HFF-Myc (cell line): ENCODE measurements around the gene ERP44.

ENCODE experiments used
- DNase-seq: peaks from one replicate; pipeline ENCODE4 v3.0.0-alpha.2; 2011; ENCODE audit warnings: low read depth; ENCODE audit errors: extremely low read depth
- H3K4me3 ChIP-seq: replicated peaks from 2 replicates; pipeline ENCODE4 v1.5.1; 2011; ENCODE audit warnings: low read depth, mild to moderate bottlenecking, control low read depth, low read length
- CTCF ChIP-seq: IDR thresholded peaks from 2 replicates; pipeline ENCODE4 v1.5.1; 2012; ENCODE audit warnings: mild to moderate bottlenecking, low read depth, low read length, control low read depth; ENCODE audit errors: missing control alignments

Gene ERP44

GRCh38 chr9:100112677-100113336 lies 14.0 kb upstream of the ERP44 start:
- no peak overlapping the region for H3K4me3 ChIP-seq
- no peak for DNase-seq
- TF ChIP-seq CTCF, result no peak

- no peak for TF ChIP-seq CTCF
- DNase-seq, result peak; percentile 79
- H3K4me3 ChIP-seq, result no peak overlapping the region
Observed at GRCh38 chr9:100111235-100111634, 12.4 kb upstream of the ERP44 start.

DNA sequence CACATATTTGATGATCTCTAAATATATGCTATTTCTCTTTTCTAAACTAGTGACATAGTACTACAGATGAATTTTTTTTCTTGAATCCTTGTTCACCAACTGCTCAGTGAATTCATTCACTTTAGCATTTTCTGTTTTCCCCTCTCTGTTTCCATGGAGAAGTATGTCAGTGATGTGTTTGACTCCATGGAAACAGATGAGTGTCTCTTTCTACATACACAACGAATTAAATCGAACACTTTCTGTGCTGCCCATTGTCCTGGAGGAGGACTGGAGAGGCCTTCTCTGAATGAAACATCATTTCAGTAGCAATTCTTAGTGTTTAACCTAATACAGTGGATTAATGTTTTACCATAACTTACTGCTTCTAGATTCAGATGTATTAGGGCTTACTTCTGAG lies 9.8 kb upstream of the ERP44 start:
- TF ChIP-seq CTCF, result no peak
- H3K4me3 ChIP-seq, result no peak overlapping the region
- DNase-seq, result no peak

DNA sequence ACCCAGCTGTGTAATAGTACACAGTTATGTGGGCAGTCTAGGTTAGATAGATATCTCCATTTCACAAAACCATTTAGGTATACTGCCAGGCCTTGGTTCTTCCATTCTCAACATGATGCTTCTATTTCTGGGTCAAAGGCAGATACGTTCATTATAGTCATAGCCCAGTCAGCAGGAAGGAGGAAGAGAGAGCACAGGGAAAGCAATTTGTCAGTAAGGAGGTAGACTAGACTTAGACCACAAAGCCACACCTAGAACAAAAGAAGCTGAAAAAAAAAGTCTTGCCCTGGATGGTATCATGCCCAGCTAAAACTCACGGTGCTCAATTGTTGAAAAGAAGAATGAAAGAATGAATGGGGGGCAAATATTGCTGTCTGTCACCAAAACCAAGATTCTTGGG lies 7.8 kb upstream of the ERP44 start:
- TF ChIP-seq CTCF, result no peak
- no peak for DNase-seq

DNA sequence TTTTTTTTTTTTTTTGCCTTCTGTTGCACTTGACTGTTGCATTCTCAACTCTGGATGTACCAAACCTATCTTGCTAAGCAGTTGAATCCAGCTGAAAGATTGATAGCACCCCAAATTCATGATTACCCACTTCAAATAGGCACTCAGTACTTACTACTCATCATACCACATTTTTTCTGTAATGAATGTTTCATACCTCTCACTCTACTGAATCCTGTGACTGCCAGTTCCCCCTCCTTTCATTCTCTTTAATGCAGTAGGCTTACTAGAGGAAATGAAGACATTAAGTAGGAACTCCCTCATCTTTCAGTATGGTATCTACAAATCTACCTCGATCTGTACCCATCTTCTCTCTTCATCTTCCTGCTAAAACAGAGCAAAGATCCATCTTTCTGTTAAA lies 7.1 kb upstream of the ERP44 start:
- DNase-seq, result no peak
- TF ChIP-seq CTCF, result no peak
- no peak overlapping the region for H3K4me3 ChIP-seq

More for the DNA sequence above, 7.8 kb upstream of the ERP44 start:
- H3K4me3 ChIP-seq, result no peak overlapping the region

GRCh38 chr9:100104314-100104713 lies 5.5 kb upstream of the ERP44 start:
- DNase-seq, result no peak
- no peak overlapping the region for H3K4me3 ChIP-seq
- no peak for TF ChIP-seq CTCF

DNA sequence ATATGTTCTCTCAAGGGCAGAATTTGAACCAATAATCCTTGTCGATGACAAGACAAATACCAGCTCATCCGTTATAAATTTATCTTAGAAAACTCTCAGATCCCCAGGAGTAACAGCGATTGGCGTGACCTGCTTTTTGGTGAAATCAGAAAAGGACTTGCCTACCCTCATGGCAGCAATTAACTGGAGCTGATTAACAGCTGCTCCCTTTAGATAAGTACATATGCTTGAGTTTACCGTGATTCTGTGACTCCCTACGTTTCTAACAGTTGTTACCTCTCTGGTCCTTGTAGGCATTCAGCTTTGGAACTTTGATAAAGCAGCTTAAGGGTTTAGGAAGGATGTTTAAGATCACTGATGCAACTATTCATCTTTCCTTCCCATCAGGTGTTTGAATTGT lies 2.8 kb upstream of the ERP44 start:
- H3K4me3 ChIP-seq, result no peak overlapping the region
- DNase-seq, result no peak
- no peak for TF ChIP-seq CTCF
